ENCODE results near the gene CYBA. TPM values are rescaled to one million over a fixed set of nuclear protein-coding genes. Genes with fewer than 3 reads are reported as not detected.

The CYBA gene
- total and polyA plus RNA-seq, 9 of the 15 experiments (the other 6 are each of a cell fraction or from before 2014, with no cell fraction given), result 0.34 to 683 (median 93.0) TPM

GRCh38 chr16:88595101-88595500 lies 55.8 kb downstream of the CYBA start:
- Histone ChIP-seq H3K27ac (ENCODE audit: extremely low read depth, low read depth, low read length) (no peak overlapping the region), H3K36me3 (ENCODE audit: control insufficient read depth, insufficient read depth, low read length) (peaks cover 74% of the 10 kb centered on the region), H4K20me1 (replicated peaks; ENCODE audit: control insufficient read depth, insufficient read depth, low read length) (no peaks in the 10 kb centered on the region), H3K79me2 (ENCODE audit: control insufficient read depth, insufficient read depth, low read length) (peaks cover 20% of the 10 kb centered on the region), H3K9me1 (ENCODE audit: control insufficient read depth, insufficient read depth, low read length) (no peaks in the 10 kb centered on the region), H3K27me3 (ENCODE audit: control insufficient read depth in 2 of 2, insufficient read depth in 2 of 2, low read length in 2 of 2) (no peaks in the 10 kb centered on the region), H3K4me2 (ENCODE audit: insufficient read depth, low read length) (no peak overlapping the region), H3K9me3 (replicated peaks; ENCODE audit: control insufficient read depth, insufficient read depth, low read depth, low read length) (no peaks in the 10 kb centered on the region), H3K9ac (ENCODE audit: insufficient read depth in 1 of 2, low read depth in 2 of 2, low read length in 2 of 2) (no peak overlapping the region), H3K4me1 (replicated peaks in 1 of 2; ENCODE audit: control insufficient read depth in 2 of 2, insufficient read depth in 2 of 2, low read length in 2 of 2) (peaks cover 0 to 11% of the 10 kb centered on the region in 2 experiments; a peak in 1 of 5 replicates), H3K4me3 (no peak overlapping the region), H2AFZ (ENCODE audit: low read depth, low read length) (no peak overlapping the region)
- intact Hi-C loops (cut with micrococcal nuclease), result no loop called here
- in situ Hi-C loops (cut with MboI), result no loop called here
- ChIA-PET CTCF (ENCODE audit: low intra/inter-chr PET ratio) (no interaction called here), POLR2A (interaction anchor here (0.6 to 1.3 kb wide), 3 partner anchors 14 to 59 kb away, joined by 3 to 5 read pairs (median 3); no protein-coding TSS in a partner anchor)
- FAIRE-seq (no peak), DNase-seq (ENCODE audit: extremely low read depth in 1 of 4, low spot score in 3 of 4) (no peak), ATAC-seq (no peak)
- BruUV-seq (replicated peaks), result no TSS peak
- 96% methylated on average over 6 of the region's 6 CpGs for WGBS (ENCODE audit: insufficient coverage, low coverage, missing lambda C conversion rate)
- TF ChIP-seq PHF20 (IDR thresholded peaks at IDR 0.05; ENCODE audit: partially characterized antibody) (no peak), IFI16 (CRISPR knock-in tag; IDR thresholded peaks at IDR 0.05) (no peak), ZNF561 (CRISPR knock-in tag; conservative IDR thresholded peaks at IDR 0.05) (no peak), NCOA4 (IDR thresholded peaks at IDR 0.05; ENCODE audit: partially characterized antibody) (no peak)

DNA sequence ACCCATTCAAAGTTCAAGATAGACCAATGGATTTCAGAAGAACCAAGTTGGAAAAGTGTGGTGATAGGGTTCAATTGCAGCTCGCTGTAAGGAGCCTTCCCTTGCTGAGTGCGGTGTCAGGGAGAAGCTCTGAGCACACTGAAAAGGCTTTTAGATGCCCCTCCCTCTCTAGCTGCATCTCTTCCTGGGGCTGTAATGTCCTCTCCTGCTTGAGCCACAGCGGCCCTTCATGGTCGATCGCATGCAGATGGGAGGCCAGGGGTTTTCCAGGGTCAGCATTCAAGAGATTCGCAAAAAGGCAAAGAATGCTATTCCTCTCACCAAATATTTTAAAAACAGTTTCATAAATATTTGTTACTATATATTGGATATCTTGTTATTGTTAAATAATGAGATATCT lies 56.9 kb downstream of the CYBA start:
- no peak for DNase-seq (ENCODE audit: extremely low read depth in 1 of 4, low spot score in 3 of 4)
- Histone ChIP-seq H3K4me2 (ENCODE audit: insufficient read depth, low read length) (no peak overlapping the region), H3K4me1 (replicated peaks in 1 of 2; ENCODE audit: control insufficient read depth in 2 of 2, insufficient read depth in 2 of 2, low read length in 2 of 2) (peaks cover 0 to 9% of the 10 kb centered on the region in 2 experiments; a peak in 1 of 5 replicates), H4K20me1 (replicated peaks; ENCODE audit: control insufficient read depth, insufficient read depth, low read length) (0 out of 2 replicates have a peak, but pooled peaks cover 3% of the 10 kb centered on the region), H3K9me1 (ENCODE audit: control insufficient read depth, insufficient read depth, low read length) (no peaks in the 10 kb centered on the region), H3K4me3 (no peak overlapping the region), H2AFZ (ENCODE audit: low read depth, low read length) (no peak overlapping the region), H3K9ac (ENCODE audit: insufficient read depth in 1 of 2, low read depth in 2 of 2, low read length in 2 of 2) (no peak overlapping the region), H3K79me2 (ENCODE audit: control insufficient read depth, insufficient read depth, low read length) (peaks cover 20% of the 10 kb centered on the region), H3K9me3 (replicated peaks; ENCODE audit: control insufficient read depth, insufficient read depth, low read depth, low read length) (no peaks in the 10 kb centered on the region), H3K27me3 (ENCODE audit: control insufficient read depth in 2 of 2, insufficient read depth in 2 of 2, low read length in 2 of 2) (no peaks in the 10 kb centered on the region), H3K36me3 (ENCODE audit: control insufficient read depth, insufficient read depth, low read length) (peaks cover 74% of the 10 kb centered on the region), H3K27ac (ENCODE audit: extremely low read depth, low read depth, low read length) (no peak overlapping the region)
- ATAC-seq, result no peak
- no TSS peak for BruUV-seq (replicated peaks)
- FAIRE-seq, result no peak
- CTCF ChIA-PET (ENCODE audit: low intra/inter-chr PET ratio), result no interaction called here
- WGBS (ENCODE audit: insufficient coverage, low coverage, missing lambda C conversion rate), result 95% methylated on average over 6 of the region's 6 CpGs
- POLR2A ChIA-PET, result interaction anchor here (0.7 to 2.0 kb wide), 3 partner anchors 9 to 27 kb away, joined by 3 to 8 read pairs (median 4); partner anchors contain the start of gene ZC3H18
- in situ Hi-C loops (cut with MboI), result no loop called here
- intact Hi-C loops (cut with micrococcal nuclease), result no loop called here
- TF ChIP-seq DNMT1 (IDR thresholded peaks at IDR 0.05), result no peak
- TF ChIP-seq NCOA1 (IDR thresholded peaks at IDR 0.05; ENCODE audit: low read depth), result no peak
- TF ChIP-seq MCM2 (IDR thresholded peaks at IDR 0.05; ENCODE audit: low read depth), result no peak
- no peak for TF ChIP-seq KAT7 (CRISPR knock-in tag; IDR thresholded peaks at IDR 0.05; ENCODE audit: borderline replicate concordance)
- TF ChIP-seq CBX3 (IDR thresholded peaks at IDR 0.05; ENCODE audit: borderline replicate concordance in 1 of 2, low read length in 2 of 2), result no peak
- TF ChIP-seq ZNF184 (CRISPR knock-in tag; IDR thresholded peaks at IDR 0.05), result no peak
- TF ChIP-seq, protein P1, sequence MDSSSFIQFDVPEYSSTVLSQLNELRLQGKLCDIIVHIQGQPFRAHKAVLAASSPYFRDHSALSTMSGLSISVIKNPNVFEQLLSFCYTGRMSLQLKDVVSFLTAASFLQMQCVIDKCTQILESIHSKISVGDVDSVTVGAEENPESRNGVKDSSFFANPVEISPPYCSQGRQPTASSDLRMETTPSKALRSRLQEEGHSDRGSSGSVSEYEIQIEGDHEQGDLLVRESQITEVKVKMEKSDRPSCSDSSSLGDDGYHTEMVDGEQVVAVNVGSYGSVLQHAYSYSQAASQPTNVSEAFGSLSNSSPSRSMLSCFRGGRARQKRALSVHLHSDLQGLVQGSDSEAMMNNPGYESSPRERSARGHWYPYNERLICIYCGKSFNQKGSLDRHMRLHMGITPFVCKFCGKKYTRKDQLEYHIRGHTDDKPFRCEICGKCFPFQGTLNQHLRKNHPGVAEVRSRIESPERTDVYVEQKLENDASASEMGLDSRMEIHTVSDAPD (CRISPR knock-in tag; IDR thresholded peaks at IDR 0.05), result no peak
- TF ChIP-seq ZNF143 (CRISPR knock-in tag; IDR thresholded peaks at IDR 0.05), result no peak
- TF ChIP-seq HLTF (IDR thresholded peaks at IDR 0.05), result no peak
- TF ChIP-seq ERF (CRISPR knock-in tag; IDR thresholded peaks at IDR 0.05), result no peak
- no peak for TF ChIP-seq NR1H2 (CRISPR knock-in tag; IDR thresholded peaks at IDR 0.05)
- TF ChIP-seq CCAR2 (IDR thresholded peaks at IDR 0.05; ENCODE audit: low read depth, low read length), result no peak
- no peak for TF ChIP-seq FOXK1 (CRISPR knock-in tag; IDR thresholded peaks at IDR 0.05; ENCODE audit: borderline replicate concordance)
- TF ChIP-seq CC2D1A (IDR thresholded peaks at IDR 0.05), result no peak
- no peak for TF ChIP-seq ZNF224 (CRISPR knock-in tag; IDR thresholded peaks at IDR 0.05)
